Measurements from ENCODE around the gene ARAP3. TPM values are rescaled to one million over a fixed set of nuclear protein-coding genes. Genes with fewer than 3 reads are reported as not detected.
"Not testable (repeated sequence)": the region's sequence is repeated elsewhere in the genome, so short reads cannot be mapped to it uniquely, and the experiment has no call there.

ARAP3 gene
- total RNA-seq: 1 to 10 TPM; 3.2 to 4.1 TPM

DNA sequence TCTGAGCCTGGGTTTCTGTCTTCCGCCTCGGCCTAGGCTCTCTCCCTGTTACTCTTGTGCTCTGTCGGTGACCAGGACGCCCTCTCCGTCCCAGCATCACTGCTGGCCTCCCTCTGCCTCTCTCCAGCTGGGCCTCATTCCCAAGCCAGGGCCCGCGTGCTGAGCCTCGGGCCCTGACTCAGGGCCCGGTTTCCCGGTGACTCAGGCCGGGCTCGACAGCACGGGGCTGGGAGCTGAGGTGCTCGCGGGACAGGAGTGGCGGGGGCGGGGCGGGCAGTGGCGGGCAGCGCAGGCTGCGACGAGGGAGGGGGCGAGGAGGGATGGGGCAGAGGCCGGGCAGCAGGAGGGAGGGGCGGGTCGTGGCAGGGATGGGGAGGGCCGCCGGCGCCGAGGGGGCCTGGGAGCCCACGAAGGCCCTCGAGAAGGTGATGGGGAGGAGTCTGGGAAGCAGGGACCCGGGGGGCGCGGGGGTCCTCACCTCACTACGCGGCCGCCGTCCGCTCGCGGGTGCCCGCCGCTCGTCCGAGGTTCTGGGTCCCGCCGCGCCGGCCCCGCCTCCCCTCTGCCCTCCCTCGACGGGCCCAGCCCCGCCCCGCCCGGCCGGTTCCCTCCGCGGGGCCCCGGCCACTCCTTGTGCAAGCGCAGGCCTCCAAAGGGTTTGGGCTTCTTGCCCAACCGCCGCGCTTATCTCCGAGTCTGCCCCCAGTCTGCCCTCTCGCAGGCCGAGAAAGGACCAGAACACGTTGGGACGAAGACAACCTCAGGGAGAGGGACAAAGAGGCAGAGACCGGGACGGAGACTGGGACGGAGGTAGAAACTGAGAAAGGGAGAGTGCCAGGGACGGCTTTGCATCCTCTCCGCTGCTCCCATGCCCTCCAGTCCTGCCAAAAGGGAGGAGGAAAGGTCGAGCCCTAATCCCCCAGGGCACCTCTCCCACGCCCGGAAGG is at the start of gene ARAP3:
Gene ARAP3, minus strand, starts transcription at position 536 of the 947 bp plus-strand sequence. CDS start 1,744 bp downstream, outside the sequence.
- Mint-ChIP-seq H3K4me3 (peak within 1 kb of the TSS; percentile 78 to 80), H3K27ac (peak within 1 kb of the TSS; percentile 77), H3K36me3 (ENCODE audit: insufficient read depth in 2 of 2) (no peaks in the 10 kb centered on the region), H3K9me3 (no peaks in the 10 kb centered on the region), H3K4me1 (ENCODE audit: low read depth) (peaks cover 24% of the 10 kb centered on the region), H3K27me3 (ENCODE audit: low read depth) (no peaks in the 10 kb centered on the region)
- ATAC-seq (replicated peaks in 1 of 2): peak; percentile 89 to 90
- peak; percentile 59 to 60 for DNase-seq

- Mint-ChIP-seq H3K9me3 (no peaks in the 10 kb centered on the region), H3K27ac (no peak overlapping the region), H3K36me3 (ENCODE audit: insufficient read depth in 2 of 2) (no peaks in the 10 kb centered on the region), H3K27me3 (ENCODE audit: low read depth) (peaks cover 13% of the 10 kb centered on the region), H3K4me1 (ENCODE audit: low read depth) (no peaks in the 10 kb centered on the region), H3K4me3 (no peak overlapping the region)
- DNase-seq: no peak
- ATAC-seq (replicated peaks in 1 of 2): no peak
Observed at GRCh38 chr5:141729387-141730006, 47.5 kb upstream of the ARAP3 start.

- Mint-ChIP-seq H3K4me3 (no peak overlapping the region), H3K4me1 (ENCODE audit: low read depth) (no peaks in the 10 kb centered on the region), H3K27ac (no peak overlapping the region), H3K9me3 (no peaks in the 10 kb centered on the region), H3K36me3 (ENCODE audit: insufficient read depth in 2 of 2) (no peaks in the 10 kb centered on the region), H3K27me3 (ENCODE audit: low read depth) (peaks cover 8% of the 10 kb centered on the region)
- DNase-seq: no peak
- ATAC-seq (replicated peaks in 1 of 2): no peak
Observed at GRCh38 chr5:141725891-141726290, 43.9 kb upstream of the ARAP3 start.

- not testable (repeated sequence) for H3K4me3 Mint-ChIP-seq; H3K27me3 Mint-ChIP-seq (ENCODE audit: low read depth); H3K36me3 Mint-ChIP-seq (ENCODE audit: insufficient read depth in 2 of 2); H3K9me3 Mint-ChIP-seq; H3K27ac Mint-ChIP-seq; H3K4me1 Mint-ChIP-seq (ENCODE audit: low read depth); DNase-seq; ATAC-seq (replicated peaks in 1 of 2)
Observed at GRCh38 chr5:141725174-141725573, 43.1 kb upstream of the ARAP3 start.

DNA sequence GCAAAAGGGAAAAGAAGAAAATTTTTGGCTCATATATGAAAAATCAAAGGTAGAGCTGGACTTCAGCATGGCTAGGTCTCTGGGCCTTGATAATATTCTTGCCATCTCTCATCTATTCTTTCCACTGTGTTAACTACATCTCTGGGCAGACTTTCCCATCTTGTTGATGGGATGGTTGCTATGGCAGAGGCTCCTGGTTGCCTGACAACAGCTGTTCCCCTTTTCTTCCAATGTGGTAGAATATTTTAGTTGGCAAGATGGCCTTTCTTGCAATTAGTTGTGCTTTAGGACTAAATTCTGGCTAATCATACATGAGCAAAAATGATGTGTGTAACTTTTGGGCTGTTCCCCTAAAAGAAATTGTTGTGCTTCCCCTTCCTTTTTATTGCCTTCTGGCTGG is 40.2 kb upstream of the ARAP3 start:
- Mint-ChIP-seq H3K36me3 (ENCODE audit: insufficient read depth in 2 of 2) (peaks cover 0 to 2% of the 10 kb centered on the region in 2 donors), H3K9me3 (no peaks in the 10 kb centered on the region), H3K27ac (no peak overlapping the region), H3K4me3 (no peak overlapping the region), H3K27me3 (ENCODE audit: low read depth) (peaks cover 9% of the 10 kb centered on the region), H3K4me1 (ENCODE audit: low read depth) (no peaks in the 10 kb centered on the region)
- no peak for DNase-seq
- ATAC-seq (replicated peaks in 1 of 2): no peak

DNA sequence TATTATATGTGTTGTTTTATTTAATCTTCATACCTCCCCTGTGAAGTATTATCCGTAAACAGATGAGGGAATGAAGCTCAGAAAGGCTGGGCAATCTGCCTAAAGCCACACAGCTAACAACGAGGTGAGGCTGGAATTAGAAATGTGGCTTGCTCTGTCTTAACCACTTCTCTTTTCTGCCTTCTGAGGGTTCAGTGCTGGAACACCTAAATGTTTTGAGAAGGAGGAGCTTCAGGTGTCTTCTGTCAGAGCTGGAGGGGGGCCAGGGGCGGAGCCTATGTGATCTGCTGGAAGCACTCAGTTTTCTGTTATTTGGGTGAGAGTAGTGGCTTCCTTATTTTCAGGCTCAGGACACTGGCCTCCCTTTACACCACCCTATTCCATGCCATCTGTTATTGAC is 35.0 kb upstream of the ARAP3 start:
- Mint-ChIP-seq H3K27ac (no peak overlapping the region), H3K36me3 (ENCODE audit: insufficient read depth in 2 of 2) (peaks cover 0 to 2% of the 10 kb centered on the region in 2 donors), H3K4me1 (ENCODE audit: low read depth) (no peaks in the 10 kb centered on the region), H3K9me3 (no peaks in the 10 kb centered on the region), H3K27me3 (ENCODE audit: low read depth) (peaks cover 9% of the 10 kb centered on the region), H3K4me3 (no peak overlapping the region)
- ATAC-seq (replicated peaks in 1 of 2) (no peak), DNase-seq (no peak)

DNA sequence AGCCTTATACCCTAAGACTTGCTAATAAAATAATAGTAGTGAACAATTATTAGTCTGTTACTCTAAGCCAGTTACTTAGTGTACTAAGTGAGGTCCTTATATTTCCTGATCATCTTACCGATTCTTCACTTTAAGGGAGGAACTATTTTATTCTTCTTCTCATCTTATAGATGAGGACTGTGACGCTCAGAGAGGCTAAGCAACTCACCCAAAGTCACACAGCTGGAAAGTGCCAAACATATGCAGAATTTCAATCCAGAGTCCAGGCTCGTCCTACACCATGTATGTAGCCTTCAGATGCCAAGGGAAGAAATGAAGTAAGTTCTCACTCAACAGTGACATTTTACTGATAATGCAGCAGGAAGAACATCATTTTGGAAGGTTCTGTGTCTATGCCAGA is 34.4 kb upstream of the ARAP3 start:
- Mint-ChIP-seq H3K36me3 (ENCODE audit: insufficient read depth in 2 of 2) (peaks cover 0 to 2% of the 10 kb centered on the region in 2 donors), H3K27me3 (ENCODE audit: low read depth) (peaks cover 11% of the 10 kb centered on the region), H3K4me3 (no peak overlapping the region), H3K27ac (no peak overlapping the region), H3K4me1 (ENCODE audit: low read depth) (no peaks in the 10 kb centered on the region), H3K9me3 (no peaks in the 10 kb centered on the region)
- DNase-seq: no peak
- no peak for ATAC-seq (replicated peaks in 1 of 2)

DNA sequence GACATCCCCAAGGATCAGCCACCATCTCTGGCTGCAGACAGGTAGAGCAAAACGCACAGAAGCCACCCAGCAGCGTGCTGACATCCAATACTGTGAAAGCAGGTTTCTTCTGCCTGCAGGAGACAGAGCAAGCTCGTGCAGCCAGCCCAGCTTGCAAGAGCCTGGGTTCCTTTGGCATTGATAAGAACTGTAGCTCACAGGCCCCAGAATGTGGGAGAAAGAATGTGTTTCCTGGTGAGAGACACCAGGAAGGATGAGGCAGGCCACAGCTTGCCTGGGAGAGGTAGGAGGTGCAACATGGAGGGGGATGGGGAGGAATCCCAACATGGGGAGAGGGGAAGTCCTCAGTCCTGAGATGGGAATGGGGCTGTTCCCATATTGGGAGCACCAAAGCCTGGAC is 34.0 kb upstream of the ARAP3 start:
- H3K9me3 Mint-ChIP-seq: no peaks in the 10 kb centered on the region
- ATAC-seq (replicated peaks in 1 of 2): no peak

GRCh38 chr5:141715346-141715905 is 33.4 kb upstream of the ARAP3 start:
- no peak for DNase-seq
- Mint-ChIP-seq H3K9me3 (no peaks in the 10 kb centered on the region), H3K27me3 (ENCODE audit: low read depth) (peaks cover 21% of the 10 kb centered on the region), H3K27ac (no peak overlapping the region), H3K36me3 (ENCODE audit: insufficient read depth in 2 of 2) (peaks cover 0 to under 1% of the 10 kb centered on the region in 2 donors), H3K4me1 (ENCODE audit: low read depth) (no peaks in the 10 kb centered on the region), H3K4me3 (no peak overlapping the region)
- no peak for ATAC-seq (replicated peaks in 1 of 2)

More for the DNA sequence above, 34.0 kb upstream of the ARAP3 start:
- H3K27me3 Mint-ChIP-seq (ENCODE audit: low read depth): peaks cover 15% of the 10 kb centered on the region
- H3K36me3 Mint-ChIP-seq (ENCODE audit: insufficient read depth in 2 of 2): peaks cover 0 to 2% of the 10 kb centered on the region in 2 donors
- H3K4me1 Mint-ChIP-seq (ENCODE audit: low read depth): no peaks in the 10 kb centered on the region
- no peak for DNase-seq
- H3K27ac Mint-ChIP-seq: no peak overlapping the region
- no peak overlapping the region for H3K4me3 Mint-ChIP-seq

DNA sequence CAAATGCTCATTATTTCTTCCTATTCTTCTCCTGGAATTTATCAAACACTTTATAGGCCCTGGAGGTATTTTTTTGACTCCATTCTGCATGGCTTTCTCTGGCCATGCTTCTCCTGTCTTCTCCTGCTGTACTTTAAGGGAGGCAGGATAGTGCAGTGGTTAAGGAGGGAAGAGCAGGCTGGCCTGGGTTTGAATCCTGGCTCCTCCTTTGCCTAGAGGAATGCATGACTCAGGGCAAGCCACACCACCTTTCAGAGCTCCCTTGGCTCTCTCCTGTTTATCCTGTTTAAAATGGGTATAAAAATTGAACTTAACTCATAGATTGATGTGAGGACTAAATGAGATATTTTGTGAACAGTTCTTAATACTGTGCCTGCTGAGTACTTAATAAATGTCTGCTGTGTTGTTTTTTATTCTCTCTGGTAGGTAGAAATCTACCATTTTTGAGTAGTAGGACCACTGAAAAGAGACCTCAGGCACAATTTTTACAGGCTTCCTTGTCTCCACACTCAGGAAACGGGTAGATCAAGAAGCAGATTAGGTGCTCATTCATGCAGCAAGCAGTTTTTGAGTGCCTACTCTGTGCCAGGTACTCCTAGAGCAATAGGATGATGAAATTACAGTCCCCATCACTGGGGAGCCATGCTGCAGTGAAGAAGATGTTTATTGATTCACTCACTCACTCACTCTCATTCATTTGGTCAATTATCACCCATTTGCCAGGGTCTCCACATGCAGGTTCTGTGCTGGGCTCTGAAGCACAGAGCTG is 32.7 kb upstream of the ARAP3 start:
- Mint-ChIP-seq H3K36me3 (ENCODE audit: insufficient read depth in 2 of 2) (no peaks in the 10 kb centered on the region), H3K27ac (no peak overlapping the region), H3K4me1 (ENCODE audit: low read depth) (no peaks in the 10 kb centered on the region), H3K9me3 (no peaks in the 10 kb centered on the region), H3K27me3 (ENCODE audit: low read depth) (peaks cover 22% of the 10 kb centered on the region), H3K4me3 (no peak overlapping the region)
- DNase-seq: no peak
- ATAC-seq (replicated peaks in 1 of 2): no peak

GRCh38 chr5:141713616-141714309 is 31.7 kb upstream of the ARAP3 start:
- no peak overlapping the region for H3K27ac Mint-ChIP-seq
- no peaks in the 10 kb centered on the region for H3K9me3 Mint-ChIP-seq
- ATAC-seq (replicated peaks in 1 of 2): no peak
- no peak for DNase-seq
- peaks cover 22% of the 10 kb centered on the region for H3K27me3 Mint-ChIP-seq (ENCODE audit: low read depth)
- no peak overlapping the region for H3K4me3 Mint-ChIP-seq
- H3K4me1 Mint-ChIP-seq (ENCODE audit: low read depth): no peaks in the 10 kb centered on the region
- no peaks in the 10 kb centered on the region for H3K36me3 Mint-ChIP-seq (ENCODE audit: insufficient read depth in 2 of 2)

DNA sequence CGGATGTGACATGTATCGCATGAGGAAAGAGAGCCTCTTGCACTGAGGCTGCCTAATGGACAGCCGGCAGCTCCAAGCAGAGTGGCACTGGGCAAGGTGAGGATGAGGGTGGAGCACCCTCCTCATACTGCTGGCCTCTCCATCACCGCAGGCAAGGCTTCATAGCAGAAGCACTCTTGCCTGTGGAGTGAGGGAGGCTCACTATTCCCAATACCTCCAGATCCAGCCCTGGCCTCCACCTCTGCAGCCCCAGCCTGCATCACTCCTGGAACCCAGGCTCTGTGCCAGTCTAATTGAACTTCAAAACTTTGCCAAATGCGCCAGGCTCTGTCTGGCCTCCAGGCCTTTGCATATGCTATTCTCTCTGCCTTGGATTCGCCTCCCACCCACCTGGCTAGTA is 29.7 kb upstream of the ARAP3 start:
- no peaks in the 10 kb centered on the region for H3K36me3 Mint-ChIP-seq (ENCODE audit: insufficient read depth in 2 of 2)
- peaks cover 13% of the 10 kb centered on the region for H3K27me3 Mint-ChIP-seq (ENCODE audit: low read depth)
- ATAC-seq (replicated peaks in 1 of 2) (no peak), DNase-seq (no peak)
- no peak overlapping the region for H3K27ac Mint-ChIP-seq
- H3K4me3 Mint-ChIP-seq: no peak overlapping the region
- H3K4me1 Mint-ChIP-seq (ENCODE audit: low read depth): no peaks in the 10 kb centered on the region
- no peaks in the 10 kb centered on the region for H3K9me3 Mint-ChIP-seq
